GM23338 (cell line): ENCODE data around the gene METRN. TPM values are rescaled to one million over a fixed set of nuclear protein-coding genes. Genes with fewer than 3 reads are reported as not detected.

ENCODE experiments used
- ATAC-seq: fragments of 200-7000 bp; cut with Tn5 transposase; 3 replicates; pipeline ENCODE4 v1.9.1; 2020
- DNase-seq: peaks from one replicate; pipeline ENCODE4 v3.0.0-alpha.2; 2015; ENCODE audit warnings: low spot score
- H2AFZ ChIP-seq: fragments of 200-600 bp; sonication (generic); 2 replicates; pipeline ENCODE4 v1.8.0; 2016; ENCODE audit warnings: antibody characterized with exemption, mild to moderate bottlenecking, moderate library complexity
- H3F3A ChIP-seq: fragments of 200-600 bp; sonication (generic); replicated peaks from 2 replicates; pipeline ENCODE4 v1.8.0; 2017; ENCODE audit warnings: antibody characterized with exemption, mixed run types, low read depth
- H3K27ac ChIP-seq: fragments of 200-600 bp; sonication (generic); 2 replicates; pipeline ENCODE4 v1.6.1; 2016; ENCODE audit warnings: low read depth
- H3K27me3 ChIP-seq: fragments of 200-600 bp; sonication (generic); 2 replicates; pipeline ENCODE4 v1.8.0; 2016; ENCODE audit warnings: mild to moderate bottlenecking, mixed run types, moderate library complexity; ENCODE audit not compliant: insufficient read depth
- H3K36me3 ChIP-seq: fragments of 200-600 bp; sonication (generic); 2 replicates; pipeline ENCODE4 v1.8.0; 2016; ENCODE audit warnings: mild to moderate bottlenecking; ENCODE audit not compliant: insufficient read depth
- H3K4me1 ChIP-seq: fragments of 200-600 bp; sonication (generic); 2 replicates; pipeline ENCODE4 v1.8.0; 2016; ENCODE audit warnings: mild to moderate bottlenecking, moderate library complexity; ENCODE audit not compliant: insufficient read depth
- H3K4me2 ChIP-seq: fragments of 200-600 bp; sonication (generic); 2 replicates; pipeline ENCODE4 v1.7.1; 2017; ENCODE audit warnings: mixed run types
- H3K4me3 ChIP-seq: fragments of 200-600 bp; sonication (generic); 2 replicates; pipeline ENCODE4 v1.6.1; 2016; ENCODE audit warnings: mixed run types
- H3K79me2 ChIP-seq: fragments of 200-600 bp; sonication (generic); replicated peaks from 2 replicates; pipeline ENCODE4 v1.8.0; 2017; ENCODE audit warnings: mild to moderate bottlenecking; ENCODE audit not compliant: insufficient read depth
- H3K9me2 ChIP-seq: fragments of 200-600 bp; sonication (generic); 2 replicates; pipeline ENCODE4 v1.8.0; 2017; ENCODE audit not compliant: insufficient read depth
- H4K20me1 ChIP-seq: fragments of 200-600 bp; sonication (generic); replicated peaks from 2 replicates; pipeline ENCODE4 v1.8.0; 2017; ENCODE audit warnings: mild to moderate bottlenecking; ENCODE audit not compliant: insufficient read depth
- H3K27ac Mint-ChIP-seq: 2 replicates; pipeline ENCODE4 v1.8.0; 2020; ENCODE audit warnings: inconsistent platforms, mild to moderate bottlenecking, moderate library complexity, mixed read lengths
- H3K27me3 Mint-ChIP-seq: 3 replicates; pipeline ENCODE4 v1.8.0; 2022; ENCODE audit warnings: low read depth, mild to moderate bottlenecking, moderate library complexity, mixed read lengths, inconsistent platforms; ENCODE audit not compliant: insufficient read depth, poor library complexity
- H3K36me3 Mint-ChIP-seq: 3 replicates; pipeline ENCODE4 v1.8.0; 2021; ENCODE audit warnings: low read depth, mild to moderate bottlenecking, inconsistent platforms, moderate library complexity, mixed read lengths
- H3K4me1 Mint-ChIP-seq: 3 replicates; pipeline ENCODE4 v1.8.0; 2020; ENCODE audit warnings: mild to moderate bottlenecking, inconsistent platforms, mixed read lengths
- H3K4me3 Mint-ChIP-seq: 3 replicates; pipeline ENCODE4 v1.8.0; 2021; ENCODE audit warnings: moderate library complexity, mild to moderate bottlenecking, inconsistent platforms, mixed read lengths
- H3K9me3 Mint-ChIP-seq: 3 replicates; pipeline ENCODE4 v1.8.0; 2020; ENCODE audit warnings: moderate library complexity, mild to moderate bottlenecking, inconsistent platforms, mixed read lengths
- EZH2 ChIP-seq: fragments of 200-600 bp; sonication (generic); IDR thresholded peaks from one replicate; pipeline ENCODE4 v1.8.0; 2017; ENCODE audit warnings: antibody characterized with exemption, mild to moderate bottlenecking, low read depth; ENCODE audit not compliant: unreplicated experiment
- JUNB ChIP-seq: IDR thresholded peaks from one replicate; pipeline ENCODE4 v1.6.1; 2016; ENCODE audit warnings: antibody characterized with exemption; ENCODE audit not compliant: unreplicated experiment
- STAT1 ChIP-seq: IDR thresholded peaks from one replicate; pipeline ENCODE4 v1.6.1; 2016; ENCODE audit warnings: antibody characterized with exemption; ENCODE audit not compliant: unreplicated experiment
- ZNF114 ChIP-seq: fragments of 250-450 bp; sonication (Bioruptor Pico); IDR thresholded peaks from 2 replicates; pipeline ENCODE4 v1.5.0; 2020; ENCODE audit warnings: mild to moderate bottlenecking, moderate library complexity
- ZNF331 ChIP-seq: fragments of 250-450 bp; sonication (Bioruptor Pico); IDR thresholded peaks from 2 replicates; pipeline ENCODE4 v1.5.0; 2020; ENCODE audit warnings: low read depth, mild to moderate bottlenecking, moderate library complexity
- polyA plus RNA-seq: library from polyadenylated mRNA; unstranded; fragments of >200 nt; fragmentation: Nextera tagmentation; extraction: Ambion mirVana; gene quantifications from 2 replicates; pipeline ENCODE4 v1.2.1, GENCODE V29; 2016
- total RNA-seq: library from RNA; depleted of rRNA; stranded (reverse); fragments of >200 nt; shearing (Covaris generic); gene quantifications from 2 replicates; pipeline ENCODE4 v1.2.3, GENCODE V29; 2014
- TF ChIP-seq, protein P1 (sequence below), 2 experiments: fragments of 200-600 bp in 1 of 2; sonication (generic) in 1 of 2; conservative IDR thresholded peaks; 2 replicates each; pipeline versions ENCODE4 v1.5.1 to v1.6.1; 2016 to 2017; ENCODE audit warnings: antibody characterized with exemption in 2 of 2, low read depth in 2 of 2, mild to moderate bottlenecking in 2 of 2, moderate library complexity in 1 of 2

Gene METRN
- total and polyA plus RNA-seq, 2 experiments from 2014 or later: 18.7 to 33.0 TPM

DNA sequence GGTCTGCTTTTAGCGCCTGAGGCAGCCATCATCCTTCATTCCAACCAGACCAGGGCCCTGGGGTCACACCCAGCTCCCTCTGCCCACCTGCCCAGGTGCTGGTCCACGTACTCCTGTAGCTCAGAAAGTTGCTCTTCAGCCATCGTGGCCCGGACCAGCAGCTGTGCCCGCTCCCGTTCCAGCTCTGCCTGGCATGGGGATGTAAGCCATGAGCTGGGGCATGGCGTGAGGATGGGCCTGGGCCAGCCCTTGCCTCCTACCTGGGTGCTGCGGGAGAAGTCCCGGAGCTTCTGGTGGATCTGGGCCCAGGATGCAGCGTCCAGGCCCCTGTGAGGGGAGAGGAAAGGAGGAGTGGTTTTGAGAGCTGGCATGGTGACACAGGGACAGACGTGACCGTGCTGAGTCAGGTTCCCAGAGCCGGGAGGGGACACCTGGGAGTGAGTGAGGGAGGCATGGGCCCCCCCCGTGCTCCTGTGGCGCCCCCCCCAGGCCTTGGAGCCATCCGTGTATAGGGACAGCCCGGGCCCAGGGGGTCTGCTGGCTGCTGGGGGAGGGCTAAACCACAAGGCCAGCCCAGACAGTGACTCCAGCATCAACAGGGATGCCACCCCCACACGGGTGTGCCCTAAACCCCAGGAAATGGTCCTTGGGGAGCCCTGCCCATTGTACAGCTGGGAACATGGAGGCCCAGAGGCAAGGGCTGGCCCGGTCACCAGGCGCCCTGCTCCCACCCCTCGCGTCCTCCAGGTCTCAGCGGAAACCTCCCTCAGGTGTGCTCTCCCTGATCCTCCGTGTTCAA lies 8.1 kb downstream of the METRN start (continued):
- TF ChIP-seq, protein P1, sequence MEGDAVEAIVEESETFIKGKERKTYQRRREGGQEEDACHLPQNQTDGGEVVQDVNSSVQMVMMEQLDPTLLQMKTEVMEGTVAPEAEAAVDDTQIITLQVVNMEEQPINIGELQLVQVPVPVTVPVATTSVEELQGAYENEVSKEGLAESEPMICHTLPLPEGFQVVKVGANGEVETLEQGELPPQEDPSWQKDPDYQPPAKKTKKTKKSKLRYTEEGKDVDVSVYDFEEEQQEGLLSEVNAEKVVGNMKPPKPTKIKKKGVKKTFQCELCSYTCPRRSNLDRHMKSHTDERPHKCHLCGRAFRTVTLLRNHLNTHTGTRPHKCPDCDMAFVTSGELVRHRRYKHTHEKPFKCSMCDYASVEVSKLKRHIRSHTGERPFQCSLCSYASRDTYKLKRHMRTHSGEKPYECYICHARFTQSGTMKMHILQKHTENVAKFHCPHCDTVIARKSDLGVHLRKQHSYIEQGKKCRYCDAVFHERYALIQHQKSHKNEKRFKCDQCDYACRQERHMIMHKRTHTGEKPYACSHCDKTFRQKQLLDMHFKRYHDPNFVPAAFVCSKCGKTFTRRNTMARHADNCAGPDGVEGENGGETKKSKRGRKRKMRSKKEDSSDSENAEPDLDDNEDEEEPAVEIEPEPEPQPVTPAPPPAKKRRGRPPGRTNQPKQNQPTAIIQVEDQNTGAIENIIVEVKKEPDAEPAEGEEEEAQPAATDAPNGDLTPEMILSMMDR (conservative IDR thresholded peaks at IDR 0.05; ENCODE audit: low read depth in 2 of 2): no peak
- TF ChIP-seq STAT1: no peak
- TF ChIP-seq ZNF331 (CRISPR knock-in tag): no peak
- no peak for TF ChIP-seq ZNF114

DNA sequence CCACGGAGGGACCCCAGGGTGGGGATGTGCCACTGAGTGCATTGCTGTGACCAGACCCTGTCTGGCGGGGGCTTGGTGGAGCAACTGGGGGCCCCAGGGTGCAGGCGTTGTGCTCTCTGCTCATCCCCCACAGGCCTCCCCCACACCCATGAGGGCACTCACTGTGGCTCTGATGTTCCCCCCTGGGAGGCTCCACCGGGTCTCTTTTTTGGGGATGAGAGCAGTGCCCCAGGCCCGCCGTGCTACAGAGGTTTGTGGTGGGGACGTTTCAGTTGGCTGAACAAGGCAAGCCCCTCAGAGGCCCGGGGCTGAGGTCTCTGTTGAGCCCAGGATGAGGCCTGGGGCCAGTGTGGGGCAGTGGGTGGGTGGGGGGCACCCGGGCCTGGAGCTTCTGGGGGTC lies 8.8 kb downstream of the METRN start:
- H3K9me3 Mint-ChIP-seq: no peaks in the 10 kb centered on the region
- H3K36me3 Mint-ChIP-seq: no peaks in the 10 kb centered on the region
- H3F3A ChIP-seq: peaks cover 12% of the 10 kb centered on the region
- DNase-seq (no peak), ATAC-seq (no peak)
- H2AFZ ChIP-seq: no peak overlapping the region
- TF ChIP-seq, protein P1 (conservative IDR thresholded peaks at IDR 0.05; ENCODE audit: low read depth in 2 of 2): no peak
- TF ChIP-seq ZNF331 (CRISPR knock-in tag) (no peak), EZH2 (no peak), JUNB (no peak)
- H3K4me3 ChIP-seq: no peak overlapping the region
- no peaks in the 10 kb centered on the region for H3K36me3 ChIP-seq
- no peaks in the 10 kb centered on the region for H4K20me1 ChIP-seq
- H3K27ac ChIP-seq: no peak overlapping the region
- H3K27me3 ChIP-seq: peaks cover 19% of the 10 kb centered on the region; the same call in 1 of the 2 replicates
- H3K27me3 Mint-ChIP-seq: peaks cover 22% of the 10 kb centered on the region
- H3K4me3 Mint-ChIP-seq: no peak overlapping the region
- no peak overlapping the region for H3K27ac Mint-ChIP-seq
- H3K4me1 Mint-ChIP-seq: peaks cover 9% of the 10 kb centered on the region; the same call in 2 of the 3 replicates
- H3K4me2 ChIP-seq: no peak overlapping the region
- no peaks in the 10 kb centered on the region for H3K79me2 ChIP-seq
- H3K4me1 ChIP-seq: peaks cover 8% of the 10 kb centered on the region; the same call in 1 of the 2 replicates
- H3K9me2 ChIP-seq: no peaks in the 10 kb centered on the region
